ENCODE results near the gene WDR86.

Gene WDR86

GRCh38 chr7:151439855-151440798, 30.3 kb upstream of the WDR86 start, which contains the start of gene CRYGN:
CRYGN (minus strand) TSS chr7:151440141; CDS start chr7:151439917, 224 bp downstream.
- no peak for DNase-seq (ENCODE audit: low read depth)

- no peak for DNase-seq (ENCODE audit: low read depth)
Measured at GRCh38 chr7:151438864-151439601, 29.2 kb upstream of the WDR86 start.

GRCh38 chr7:151437866-151438516, 28.2 kb upstream of the WDR86 start:
- no peak for DNase-seq (ENCODE audit: low read depth)

- no peak for DNase-seq (ENCODE audit: low read depth)
Measured at GRCh38 chr7:151437159-151437553, 27.3 kb upstream of the WDR86 start.

- DNase-seq (ENCODE audit: low read depth): no peak
Measured at GRCh38 chr7:151436446-151437158, 26.8 kb upstream of the WDR86 start.

GRCh38 chr7:151435971-151436370, 26.1 kb upstream of the WDR86 start:
- DNase-seq (ENCODE audit: low read depth): no peak

- no peak for DNase-seq (ENCODE audit: low read depth)
Measured at GRCh38 chr7:151435103-151435916, 25.5 kb upstream of the WDR86 start.

GRCh38 chr7:151434549-151434948, 24.7 kb upstream of the WDR86 start:
- DNase-seq (ENCODE audit: low read depth): no peak

GRCh38 chr7:151433721-151434400, 24.0 kb upstream of the WDR86 start:
- DNase-seq (ENCODE audit: low read depth): no peak

GRCh38 chr7:151432658-151433521, 23.1 kb upstream of the WDR86 start:
- no peak for DNase-seq (ENCODE audit: low read depth)

GRCh38 chr7:151431768-151432311, 22.0 kb upstream of the WDR86 start:
- DNase-seq (ENCODE audit: low read depth): no peak

GRCh38 chr7:151431281-151431767, 21.5 kb upstream of the WDR86 start:
- no peak for DNase-seq (ENCODE audit: low read depth)

- no peak for DNase-seq (ENCODE audit: low read depth)
Measured at GRCh38 chr7:151430391-151431205, 20.8 kb upstream of the WDR86 start.

GRCh38 chr7:151429560-151430331, 19.9 kb upstream of the WDR86 start:
- no peak for DNase-seq (ENCODE audit: low read depth)

- no peak for DNase-seq (ENCODE audit: low read depth)
Measured at GRCh38 chr7:151429237-151429559, 19.4 kb upstream of the WDR86 start.

GRCh38 chr7:151428378-151429236, 18.8 kb upstream of the WDR86 start:
- DNase-seq (ENCODE audit: low read depth): no peak
